T47D (cell line): ENCODE data around the gene LDLRAD3.

ENCODE experiments used
- DNase-seq, 2 experiments: peaks; one replicate each; pipeline versions ENCODE4 v3.0.0 to v3.0.0-alpha.2; 2011 to 2012; ENCODE audit warnings: low read depth in 1 of 2, low spot score in 1 of 2
- JUND ChIP-seq: IDR thresholded peaks from 2 replicates; pipeline ENCODE4 v1.6.1; 2012; ENCODE audit warnings: low read depth
- in situ Hi-C: cut with HindIII; loops from 2 replicates; pipeline ENCODE4 v1.10.0; 2016; ENCODE audit warnings: low sequenced_read_pairs, low pct_unique_long_range_greater_than_20kb

The LDLRAD3 gene

DNA sequence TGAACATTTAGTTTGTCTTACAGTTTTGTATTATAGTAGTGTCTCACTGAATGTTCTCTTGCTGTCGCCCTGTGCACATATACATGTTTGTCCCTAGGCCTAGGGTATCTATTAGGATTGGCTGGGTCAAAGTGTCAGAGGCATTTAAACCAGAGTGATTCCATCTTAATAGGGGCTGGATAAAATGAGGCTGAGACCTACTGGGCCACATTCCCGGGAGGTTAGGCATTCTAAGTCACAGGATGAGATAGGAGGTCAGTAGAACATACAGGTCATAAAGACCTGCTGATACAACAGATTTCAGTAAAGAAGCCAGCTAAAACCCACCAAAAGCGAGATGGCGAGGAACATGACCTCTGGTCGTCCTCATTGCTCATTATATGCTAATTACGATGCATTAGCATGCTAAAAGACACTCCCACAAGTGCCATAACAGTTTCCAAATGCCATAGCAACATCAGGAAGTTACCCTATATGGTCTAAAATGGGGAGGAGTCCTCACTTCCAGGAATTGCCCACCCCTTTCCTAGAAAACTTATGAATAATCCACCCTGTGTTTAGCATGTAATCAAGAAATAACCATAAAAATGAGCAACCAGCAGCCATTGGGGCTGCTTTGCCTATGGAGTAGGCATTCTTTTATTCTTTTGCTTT is 82.6 kb downstream of the LDLRAD3 start:
- DNase-seq = no peak
- no peak for TF ChIP-seq JUND
- in situ Hi-C loops = no loop called here

- no peak for TF ChIP-seq JUND
- no peak for DNase-seq
- in situ Hi-C loops = no loop called here
Measured at GRCh38 chr11:36027731-36028130, 83.9 kb downstream of the LDLRAD3 start.

GRCh38 chr11:36029616-36030015 is 85.8 kb downstream of the LDLRAD3 start:
- no peak for TF ChIP-seq JUND
- in situ Hi-C loops = no loop called here
- DNase-seq = no peak

GRCh38 chr11:36030731-36031281 is 86.9 kb downstream of the LDLRAD3 start:
- in situ Hi-C loops = no loop called here
- DNase-seq = no peak
- TF ChIP-seq JUND = no peak

DNA sequence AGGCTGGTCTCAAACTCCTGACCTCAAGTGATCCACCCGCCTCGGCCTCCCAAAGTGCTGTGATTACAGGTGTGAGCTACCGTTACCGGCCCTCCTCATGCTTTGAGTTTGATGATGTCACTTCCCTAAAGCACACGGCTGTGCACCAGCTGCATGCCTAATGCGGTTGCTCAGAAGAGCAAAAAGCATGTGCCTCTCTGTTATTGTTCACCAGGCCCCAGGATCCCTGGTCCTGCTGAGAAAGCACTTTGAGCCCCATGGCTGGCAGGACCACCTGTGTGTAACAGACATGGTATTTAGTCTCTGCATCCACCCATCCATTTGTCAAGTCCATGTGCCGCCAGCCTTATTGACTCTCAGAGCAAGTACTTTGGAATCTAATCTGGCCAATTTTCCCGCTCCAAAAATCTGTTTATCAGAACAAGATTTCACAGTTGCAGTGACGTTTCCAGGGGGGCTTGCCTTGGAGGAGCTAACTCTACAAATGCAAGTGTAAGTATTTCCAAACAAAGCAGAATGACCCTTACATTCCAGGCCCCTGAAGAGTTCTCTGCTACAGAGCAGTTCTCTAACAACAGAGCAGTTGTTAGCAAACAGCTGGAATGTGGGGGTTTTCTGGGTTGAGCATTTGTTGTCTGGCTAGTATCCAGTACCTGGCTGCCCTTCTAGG is 89.4 kb downstream of the LDLRAD3 start:
- in situ Hi-C loops = no loop called here
- TF ChIP-seq JUND = no peak
- DNase-seq = no peak

GRCh38 chr11:36033936-36034335 is 90.1 kb downstream of the LDLRAD3 start:
- in situ Hi-C loops = no loop called here
- no peak for DNase-seq
- TF ChIP-seq JUND = no peak

- in situ Hi-C loops = no loop called here
- peak; percentile 79 to 80 for DNase-seq
- TF ChIP-seq JUND = peak; percentile 98
Measured at GRCh38 chr11:36034551-36035331, 90.9 kb downstream of the LDLRAD3 start.

DNA sequence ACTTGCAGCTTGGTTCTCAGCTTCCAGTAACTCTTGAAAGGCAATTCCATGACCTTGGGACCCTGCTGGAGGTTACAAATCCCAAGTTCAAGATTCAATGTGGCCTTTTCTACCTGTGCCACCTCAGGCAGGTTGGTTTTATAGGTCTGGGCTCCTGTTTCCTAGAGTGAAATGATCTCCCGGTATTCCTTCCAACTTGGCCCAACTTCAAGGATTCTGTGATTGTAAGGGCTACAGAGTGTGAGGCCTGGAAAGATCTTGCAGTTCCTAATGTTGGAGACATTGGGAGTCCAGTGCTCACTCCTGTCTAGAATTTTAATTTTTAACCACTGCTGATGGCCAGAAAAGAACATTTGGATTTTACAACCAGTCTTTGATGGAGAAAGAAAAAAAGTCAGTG is 91.6 kb downstream of the LDLRAD3 start:
- DNase-seq = no peak
- in situ Hi-C loops = no loop called here
- no peak for TF ChIP-seq JUND

GRCh38 chr11:36035999-36036398 is 92.1 kb downstream of the LDLRAD3 start:
- TF ChIP-seq JUND = no peak
- no peak for DNase-seq
- in situ Hi-C loops = no loop called here

- DNase-seq = peak in 1 of 2 experiments; percentile 41
- in situ Hi-C loops = no loop called here
- TF ChIP-seq JUND = no peak
Measured at GRCh38 chr11:36037031-36037430, 93.2 kb downstream of the LDLRAD3 start.

DNA sequence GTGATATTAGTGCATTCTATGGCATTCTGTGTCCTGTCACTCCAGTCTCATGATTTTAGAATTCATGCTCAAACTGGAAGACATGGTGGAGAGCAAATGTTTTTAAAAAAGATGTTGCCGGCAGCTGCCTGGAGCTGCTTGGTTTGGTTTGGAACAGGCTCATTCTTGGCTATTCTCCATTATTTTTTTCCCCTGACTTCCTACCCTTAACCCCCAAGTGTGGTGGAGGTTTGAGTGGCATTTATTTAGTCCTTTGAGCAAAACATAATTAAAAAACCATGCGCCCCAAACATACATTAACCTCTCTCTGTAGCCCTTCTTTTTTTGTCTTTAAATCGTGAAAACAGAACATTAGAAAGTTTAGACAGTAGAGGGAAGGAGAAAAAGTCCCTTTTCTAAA is 94.7 kb downstream of the LDLRAD3 start:
- no peak for DNase-seq
- in situ Hi-C loops = no loop called here
- no peak for TF ChIP-seq JUND

DNA sequence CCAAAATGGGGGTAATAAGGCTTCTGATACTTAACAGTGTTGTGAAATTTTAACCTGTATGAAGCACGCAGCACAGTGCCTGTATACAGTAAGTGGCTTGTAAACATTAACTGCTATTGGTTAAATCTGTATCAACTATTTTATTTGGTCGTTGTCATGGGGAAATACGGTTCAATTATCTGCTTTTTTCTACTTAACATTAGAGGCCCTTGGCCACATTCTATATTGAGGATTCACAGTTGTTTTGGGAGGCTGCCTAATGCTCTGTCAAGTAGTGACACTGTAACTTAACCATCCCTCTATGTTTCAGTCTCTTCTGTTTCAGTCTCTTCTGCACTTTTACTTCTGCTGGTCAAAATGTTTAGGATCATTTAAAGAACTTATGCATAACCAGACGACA is 95.6 kb downstream of the LDLRAD3 start:
- in situ Hi-C loops = no loop called here

More for the DNA sequence above, 95.6 kb downstream of the LDLRAD3 start:
- no peak for DNase-seq
- no peak for TF ChIP-seq JUND
